SK-N-SH (cell line): Measurements from ENCODE around the gene UNKL. TPM values are rescaled to one million over a fixed set of nuclear protein-coding genes. Genes with fewer than 3 reads are reported as not detected.

Source experiments
- CTCF ChIA-PET: fragments of 300-600, 350-600 bp; formaldehyde crosslinking; extraction: SDS; loops from one replicate; lab custom pipeline; 2021; lab: Yijun Ruan, JAX
- POLR2A ChIA-PET: fragments of 350-600 bp; sonication (Branson Sonifier 250); formaldehyde crosslinking; extraction: SDS; loops from one replicate; lab custom pipeline; 2020; ENCODE audit warnings: antibody characterized with exemption, inconsistent platforms; lab: Yijun Ruan, JAX
- DNase-seq: peaks from one replicate; pipeline ENCODE4 v3.0.0; 2012
- H2AFZ ChIP-seq: fragments of 200-600 bp; sonication (generic); 2 replicates; pipeline ENCODE4 v1.8.1; 2016; ENCODE audit warnings: antibody characterized with exemption, mild to moderate bottlenecking, low read depth
- H3F3A ChIP-seq: fragments of 200-600 bp; sonication (generic); replicated peaks from 2 replicates; pipeline ENCODE3; 2016; ENCODE audit warnings: antibody characterized with exemption, mild to moderate bottlenecking; ENCODE audit not compliant: insufficient read depth
- H3K27ac ChIP-seq, 2 experiments: fragments of 200-500 bp in 1 of 2; fragments of 200-600 bp in 1 of 2; sonication (Bioruptor generic) in 1 of 2; sonication (generic), shearing (Covaris generic) in 1 of 2; 2 replicates each; pipeline versions ENCODE4 v1.5.1 to v1.6.1; 2014 to 2016; ENCODE audit warnings: low read depth in 2 of 2, inconsistent platforms in 1 of 2, low read length in 1 of 2, mild to moderate bottlenecking in 1 of 2, mixed read lengths in 1 of 2
- H3K27me3 ChIP-seq: fragments of 200-600 bp; sonication (generic), shearing (Covaris generic); 2 replicates; pipeline ENCODE4 v1.6.1; 2016; ENCODE audit warnings: mixed run types; ENCODE audit not compliant: insufficient read depth
- H3K36me3 ChIP-seq, 2 experiments: fragments of 200-500 bp in 1 of 2; fragments of 200-600 bp in 1 of 2; sonication (Bioruptor generic) in 1 of 2; sonication (generic) in 1 of 2; replicated peaks in 1 of 2; 2 replicates each; pipeline versions ENCODE3 to v1.5.1; 2014 to 2016; ENCODE audit warnings: low read length in 1 of 2, mild to moderate bottlenecking in 1 of 2; ENCODE audit not compliant: insufficient read depth in 2 of 2, control insufficient read depth in 1 of 2
- H3K4me1 ChIP-seq, 2 experiments: fragments of 200-500 bp in 1 of 2; fragments of 200-600 bp in 1 of 2; sonication (Bioruptor generic) in 1 of 2; sonication (generic), shearing (Covaris generic) in 1 of 2; 2 replicates each; pipeline versions ENCODE4 v1.5.1 to v1.6.1; 2014 to 2016; ENCODE audit warnings: low read depth in 1 of 2, low read length in 1 of 2, mixed run types in 1 of 2; ENCODE audit not compliant: insufficient read depth in 2 of 2, control insufficient read depth in 1 of 2
- H3K4me2 ChIP-seq: fragments of 200-600 bp; sonication (generic), shearing (Covaris generic); 2 replicates; pipeline ENCODE4 v1.6.1; 2017; ENCODE audit warnings: mixed run types
- H3K4me3 ChIP-seq, 2 experiments: fragments of 200-500 bp in 1 of 2; fragments of 200-600 bp in 1 of 2; sonication (Bioruptor generic) in 1 of 2; sonication (generic), shearing (Covaris generic) in 1 of 2; 2 replicates each; pipeline versions ENCODE4 v1.5.1 to v1.8.1; 2014 to 2016; ENCODE audit warnings: low read depth in 2 of 2, inconsistent platforms in 1 of 2, low read length in 1 of 2, mild to moderate bottlenecking in 1 of 2, mixed read lengths in 1 of 2, moderate library complexity in 1 of 2
- H3K79me2 ChIP-seq: fragments of 200-600 bp; sonication (generic); 2 replicates; pipeline ENCODE4 v1.8.1; 2017; ENCODE audit warnings: mild to moderate bottlenecking; ENCODE audit not compliant: insufficient read depth
- H3K9ac ChIP-seq: fragments of 200-600 bp; sonication (generic); 2 replicates; pipeline ENCODE4 v1.6.1; 2017; ENCODE audit warnings: mixed run types
- H3K9me2 ChIP-seq: fragments of 200-600 bp; sonication (generic); 2 replicates; pipeline ENCODE4 v1.6.1; 2017; ENCODE audit warnings: mixed run types
- H3K9me3 ChIP-seq: fragments of 200-600 bp; sonication (generic); 2 replicates; pipeline ENCODE4 v1.6.1; 2017; ENCODE audit warnings: mixed run types, mild to moderate bottlenecking, moderate library complexity
- H4K20me1 ChIP-seq: fragments of 200-600 bp; sonication (generic); 2 replicates; pipeline ENCODE4 v1.6.1; 2017; ENCODE audit warnings: mild to moderate bottlenecking, mixed run types; ENCODE audit not compliant: insufficient read depth
- CHD2 ChIP-seq: fragments of 150-350 bp; IDR thresholded peaks from 2 replicates; pipeline ENCODE4 v1.6.1; 2018; ENCODE audit warnings: low read length; ENCODE audit not compliant: partially characterized antibody
- CTCF ChIP-seq: fragments of 200-600 bp; sonication (generic); IDR thresholded peaks from 2 replicates; pipeline ENCODE4 v1.6.1; 2017; ENCODE audit warnings: antibody characterized with exemption, mild to moderate bottlenecking, moderate library complexity
- ELF1 ChIP-seq: IDR thresholded peaks from 2 replicates; pipeline ENCODE4 v1.4.0; 2012
- EP300 ChIP-seq, 2 experiments: IDR thresholded peaks; 2 replicates each; pipeline versions ENCODE4 v1.4.0 to v1.6.1; 2012; ENCODE audit warnings: borderline replicate concordance in 1 of 2, low read depth in 1 of 2, low read length in 1 of 2
- FOSL2 ChIP-seq: IDR thresholded peaks from 2 replicates; pipeline ENCODE4 v1.4.0; 2012; ENCODE audit warnings: low read depth, mild to moderate bottlenecking, moderate library complexity, borderline replicate concordance
- GATA2 ChIP-seq: sonication (generic); formaldehyde crosslinking; IDR thresholded peaks from 2 replicates; pipeline ENCODE4 v1.5.0; 2020; ENCODE audit warnings: mild to moderate bottlenecking, missing genetic modification reagents
- IRF3 ChIP-seq: fragments of 150-350 bp; IDR thresholded peaks from 2 replicates; pipeline ENCODE4 v1.6.1; 2016; ENCODE audit warnings: mild to moderate bottlenecking, low read depth, low read length
- MAX ChIP-seq: IDR thresholded peaks from 2 replicates; pipeline ENCODE4 v1.4.0; 2012; ENCODE audit warnings: low read depth
- MEF2A ChIP-seq: IDR thresholded peaks from 2 replicates; pipeline ENCODE4 v1.4.0; 2012; ENCODE audit warnings: low read depth, borderline replicate concordance
- PBX3 ChIP-seq: IDR thresholded peaks from 2 replicates; pipeline ENCODE4; 2012
- RAD21 ChIP-seq: IDR thresholded peaks from 2 replicates; pipeline ENCODE4 v1.6.1; 2012; ENCODE audit warnings: mild to moderate bottlenecking, low read length
- USF1 ChIP-seq: IDR thresholded peaks from 2 replicates; pipeline ENCODE4 v1.4.0; 2012; ENCODE audit warnings: low read depth, borderline replicate concordance
- WGBS: methylation state at CpG from one replicate; pipeline ENCODE4 v1.1.6; 2017; ENCODE audit warnings: low lambda C conversion rate; 5-methylcytosine and 5-hydroxymethylcytosine counted together
- polyA plus RNA-seq, 3 experiments: library from polyadenylated mRNA; depleted of rRNA; stranded (reverse); fragments of >200 nt; gene quantifications; 2 replicates each; pipeline ENCODE4 v1.2.3, GENCODE V29; 2012

The UNKL gene
- polyA plus RNA-seq, 1 of the 3 experiments (the other 2 are of a cell fraction): 16.4 TPM

GRCh38 chr16:1458336-1458976 lies 44.0 kb upstream of the UNKL start:
- Histone ChIP-seq H3K9me3 (no peaks in the 10 kb centered on the region), H3K9me2 (no peaks in the 10 kb centered on the region), H3K27me3 (no peaks in the 10 kb centered on the region), H4K20me1 (no peaks in the 10 kb centered on the region), H3K79me2 (no peaks in the 10 kb centered on the region), H3K36me3 (peaks cover 0 to 41% of the 10 kb centered on the region in 2 experiments), H3K9ac (no peak overlapping the region), H3K4me2 (no peak overlapping the region), H3F3A (no peaks in the 10 kb centered on the region), H2AFZ (no peak overlapping the region), H3K4me3 (no peak overlapping the region), H3K4me1 (no peaks in the 10 kb centered on the region), H3K27ac (no peak overlapping the region)
- DNase-seq: no peak
- ChIA-PET CTCF (interaction anchor here (0.7 kb wide), 1 partner anchor 42 kb away, joined by 3 read pairs; no protein-coding TSS in a partner anchor), POLR2A (interaction anchor here (0.7 kb wide), 1 partner anchor 51 kb away, joined by 3 read pairs; no protein-coding TSS in a partner anchor)
- TF ChIP-seq GATA2 (CRISPR knock-in tag) (no peak), ELF1 (no peak), MEF2A (no peak), CTCF (no peak), PBX3 (no peak), MAX (no peak), IRF3 (no peak)
- 94% methylated on average over 20 of the region's 26 CpGs for WGBS

- no peaks in the 10 kb centered on the region for H3K79me2 ChIP-seq
- POLR2A ChIA-PET: no interaction called here
- TF ChIP-seq RAD21: no peak
- TF ChIP-seq EP300 (IDR thresholded peaks at IDR 0.05; ENCODE audit: borderline replicate concordance in 1 of 2, low read depth in 1 of 2, low read length in 1 of 2): no peak
- no peak for TF ChIP-seq CHD2
- TF ChIP-seq USF1: no peak
- TF ChIP-seq PBX3: no peak
- TF ChIP-seq FOSL2: no peak
- no peak for TF ChIP-seq GATA2 (CRISPR knock-in tag)
- TF ChIP-seq IRF3: no peak
Observed at GRCh38 chr16:1457489-1458245, 43.2 kb upstream of the UNKL start.

More at GRCh38 chr16:1457489-1458245, 43.2 kb upstream of the UNKL start:
- H3K36me3 ChIP-seq: peaks cover 0 to 43% of the 10 kb centered on the region in 2 experiments
- H3K4me3 ChIP-seq: no peak overlapping the region
- 91% methylated on average over 27 of the region's 42 CpGs for WGBS
- H2AFZ ChIP-seq: no peak overlapping the region
- CTCF ChIA-PET: no interaction called here
- no peaks in the 10 kb centered on the region for H4K20me1 ChIP-seq
- H3F3A ChIP-seq: no peaks in the 10 kb centered on the region
- H3K27me3 ChIP-seq: no peaks in the 10 kb centered on the region
- H3K27ac ChIP-seq: no peak overlapping the region
- H3K4me2 ChIP-seq: no peak overlapping the region
- no peaks in the 10 kb centered on the region for H3K9me2 ChIP-seq
- H3K9me3 ChIP-seq: no peaks in the 10 kb centered on the region
- no peak overlapping the region for H3K9ac ChIP-seq
- no peaks in the 10 kb centered on the region for H3K4me1 ChIP-seq
- DNase-seq: no peak
